NCI-H460 (cell line): Measurements from ENCODE around the gene COX6B2. TPM values are rescaled to one million over a fixed set of nuclear protein-coding genes. Genes with fewer than 3 reads are reported as not detected.

ENCODE experiments used
- total RNA-seq: library from RNA; depleted of rRNA; stranded (reverse); fragments of >200 nt; shearing (Covaris generic); gene quantifications from 2 replicates; pipeline ENCODE4 v1.2.3, GENCODE V29; 2014; rRNA removed

COX6B2 gene
- total RNA-seq, 1 experiment from 2014 or later: not detected

Other genes with a start within 250 kb of the COX6B2 start
- 22.2 and 25.0 TPM in 2 replicates for gene PPP1R12C, start 237.1 kb downstream of the COX6B2 start, total RNA-seq
- 18.6 and 25.1 TPM in 2 replicates for gene TNNT1, start 205.5 kb downstream of the COX6B2 start, total RNA-seq
- 1.2 and 4.5 TPM in 2 replicates for gene TNNI3, start 197.0 kb downstream of the COX6B2 start, total RNA-seq
- gene DNAAF3, start 188.1 kb downstream of the COX6B2 start, total RNA-seq: 7.8 and 8.9 TPM in 2 replicates
- 0.20 and 0.30 TPM in 2 replicates for gene SYT5, start 174.4 kb downstream of the COX6B2 start, total RNA-seq
- 31.9 and 34.0 TPM in 2 replicates for gene PTPRH, start 145.2 kb downstream of the COX6B2 start, total RNA-seq
- gene TMEM86B, start 126.0 kb downstream of the COX6B2 start, total RNA-seq: 1.8 and 2.3 TPM in 2 replicates
- 32.6 and 33.6 TPM in 2 replicates for gene PPP6R1, start 95.7 kb downstream of the COX6B2 start, total RNA-seq
- gene HSPBP1, start 74.6 kb downstream of the COX6B2 start, total RNA-seq: 33.4 and 37.1 TPM in 2 replicates
- gene BRSK1, start 70.7 kb downstream of the COX6B2 start, total RNA-seq: 3.8 and 5.7 TPM in 2 replicates
- gene TMEM150B, start 29.4 kb downstream of the COX6B2 start, total RNA-seq: not detected in 2 replicates
- gene KMT5C, start 14.8 kb downstream of the COX6B2 start, total RNA-seq: 5.1 and 7.9 TPM in 2 replicates
- not detected in 2 replicates for gene GARIN5B, start 8.5 kb upstream of the COX6B2 start, total RNA-seq
- gene IL11, start 15.7 kb upstream of the COX6B2 start, total RNA-seq: 0.32 and 0.84 TPM in 2 replicates
- gene TMEM190, start 22.1 kb upstream of the COX6B2 start, total RNA-seq: not detected in 2 replicates
- gene TMEM238, start 29.6 kb upstream of the COX6B2 start, total RNA-seq: 0.97 and 2.0 TPM in 2 replicates
- gene RPL28, start 31.2 kb upstream of the COX6B2 start, total RNA-seq: 426 and 465 TPM in 2 replicates
- 369 and 378 TPM in 2 replicates for gene UBE2S, start 53.1 kb upstream of the COX6B2 start, total RNA-seq
- gene SHISA7, start 88.6 kb upstream of the COX6B2 start, total RNA-seq: not detected in 2 replicates
- 33.9 and 39.6 TPM in 2 replicates for gene ISOC2, start 106.9 kb upstream of the COX6B2 start, total RNA-seq
- gene C19orf85, start 110.0 kb upstream of the COX6B2 start, total RNA-seq: not detected in 2 replicates
- gene ZNF628, start 121.9 kb upstream of the COX6B2 start, total RNA-seq: 2.1 and 6.1 TPM in 2 replicates
- 3.9 and 4.5 TPM in 2 replicates for gene NAT14, start 130.5 kb upstream of the COX6B2 start, total RNA-seq
- gene SSC5D, start 133.7 kb upstream of the COX6B2 start, total RNA-seq: 0.07 TPM in 1 of 2 replicates, not detected in the other
- not detected in 2 replicates for gene SBK2, start 182.4 kb upstream of the COX6B2 start, total RNA-seq
- gene SBK3, start 190.8 kb upstream of the COX6B2 start, total RNA-seq: 0.32 TPM in 1 of 2 replicates, not detected in the other
- 2.1 and 3.2 TPM in 2 replicates for gene ZNF579, start 226.1 kb upstream of the COX6B2 start, total RNA-seq
- 3.6 and 5.0 TPM in 2 replicates for gene FIZ1, start 244.8 kb upstream of the COX6B2 start, total RNA-seq
- 15.9 and 16.5 TPM in 2 replicates for gene ZNF524, start 245.6 kb upstream of the COX6B2 start, total RNA-seq